ENCODE results near the gene PCDHA11.

Gene PCDHA11

DNA sequence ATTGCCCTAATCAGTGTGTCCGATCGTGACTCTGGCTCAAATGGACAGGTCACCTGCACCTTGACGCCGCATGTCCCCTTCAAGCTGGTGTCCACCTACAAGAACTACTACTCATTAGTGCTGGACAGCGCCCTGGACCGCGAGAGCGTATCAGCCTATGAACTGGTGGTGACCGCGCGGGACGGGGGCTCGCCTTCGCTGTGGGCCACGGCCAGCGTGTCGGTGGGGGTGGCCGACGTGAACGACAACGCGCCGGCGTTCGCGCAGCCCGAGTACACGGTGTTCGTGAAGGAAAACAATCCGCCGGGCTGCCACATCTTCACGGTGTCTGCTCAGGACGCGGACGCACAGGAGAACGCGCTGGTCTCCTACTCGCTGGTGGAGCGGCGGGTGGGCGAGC, 14.6 kb downstream of the PCDHA11 start:
- H3K27ac ChIP-seq = no peak overlapping the region
- TF ChIP-seq, protein P1, sequence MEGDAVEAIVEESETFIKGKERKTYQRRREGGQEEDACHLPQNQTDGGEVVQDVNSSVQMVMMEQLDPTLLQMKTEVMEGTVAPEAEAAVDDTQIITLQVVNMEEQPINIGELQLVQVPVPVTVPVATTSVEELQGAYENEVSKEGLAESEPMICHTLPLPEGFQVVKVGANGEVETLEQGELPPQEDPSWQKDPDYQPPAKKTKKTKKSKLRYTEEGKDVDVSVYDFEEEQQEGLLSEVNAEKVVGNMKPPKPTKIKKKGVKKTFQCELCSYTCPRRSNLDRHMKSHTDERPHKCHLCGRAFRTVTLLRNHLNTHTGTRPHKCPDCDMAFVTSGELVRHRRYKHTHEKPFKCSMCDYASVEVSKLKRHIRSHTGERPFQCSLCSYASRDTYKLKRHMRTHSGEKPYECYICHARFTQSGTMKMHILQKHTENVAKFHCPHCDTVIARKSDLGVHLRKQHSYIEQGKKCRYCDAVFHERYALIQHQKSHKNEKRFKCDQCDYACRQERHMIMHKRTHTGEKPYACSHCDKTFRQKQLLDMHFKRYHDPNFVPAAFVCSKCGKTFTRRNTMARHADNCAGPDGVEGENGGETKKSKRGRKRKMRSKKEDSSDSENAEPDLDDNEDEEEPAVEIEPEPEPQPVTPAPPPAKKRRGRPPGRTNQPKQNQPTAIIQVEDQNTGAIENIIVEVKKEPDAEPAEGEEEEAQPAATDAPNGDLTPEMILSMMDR (conservative IDR thresholded peaks at IDR 0.05) = no peak
- no peak for TF ChIP-seq ZFX (IDR thresholded peaks at IDR 0.05)

- H3K27ac ChIP-seq = no peak overlapping the region
- TF ChIP-seq, protein P1 (conservative IDR thresholded peaks at IDR 0.05) = no peak
- no peak for TF ChIP-seq ZFX (IDR thresholded peaks at IDR 0.05)
Measured at GRCh38 chr5:140883927-140884697, 15.4 kb downstream of the PCDHA11 start.

DNA sequence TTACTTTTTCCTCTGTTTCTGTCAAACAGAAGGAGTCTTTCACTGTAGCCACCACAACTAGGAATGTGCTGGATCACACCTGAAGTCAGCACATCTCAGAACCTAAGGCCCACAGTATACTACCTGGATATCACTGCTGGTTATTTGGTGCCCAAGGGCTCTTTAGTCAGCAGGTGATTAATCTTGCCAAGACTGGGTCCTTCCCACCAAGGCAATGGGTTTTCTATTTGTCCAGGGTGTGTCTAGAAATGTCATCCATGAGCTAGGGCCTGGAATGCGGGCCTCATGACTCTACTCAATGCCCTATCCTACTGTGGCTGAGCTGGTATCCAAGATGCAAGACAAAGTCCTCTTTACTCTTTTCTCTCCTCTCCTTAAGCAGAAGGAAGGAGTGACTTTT, 47.6 kb downstream of the PCDHA11 start:
- TF ChIP-seq, protein P1 (conservative IDR thresholded peaks at IDR 0.05) = no peak
- no peak for TF ChIP-seq ZFX (IDR thresholded peaks at IDR 0.05)
- H3K27ac ChIP-seq = no peak overlapping the region
